Keratinocyte (primary cell): Measurements from ENCODE around the gene SLC16A4.

Experiments used
- EZH2 ChIP-seq: IDR thresholded peaks from one replicate; pipeline ENCODE4 v1.6.1; 2012; ENCODE audit warnings: inconsistent platforms, mild to moderate bottlenecking, low read length, moderate library complexity
- TF ChIP-seq, protein P1 (sequence below), 3 experiments: IDR thresholded peaks in 1 of 3; conservative IDR thresholded peaks in 1 of 3; optimal IDR thresholded peaks in 1 of 3; 2 replicates in 2 of 3; 3 replicates in 1 of 3; pipeline versions ENCODE3 to v1.5.1; 2011; ENCODE audit warnings: low read length in 3 of 3, mild to moderate bottlenecking in 3 of 3, moderate library complexity in 2 of 3, control low read depth in 1 of 3, inconsistent platforms in 1 of 3; ENCODE audit not compliant: insufficient read depth in 2 of 3; ENCODE audit errors: extremely low read depth in 1 of 3

DNA sequence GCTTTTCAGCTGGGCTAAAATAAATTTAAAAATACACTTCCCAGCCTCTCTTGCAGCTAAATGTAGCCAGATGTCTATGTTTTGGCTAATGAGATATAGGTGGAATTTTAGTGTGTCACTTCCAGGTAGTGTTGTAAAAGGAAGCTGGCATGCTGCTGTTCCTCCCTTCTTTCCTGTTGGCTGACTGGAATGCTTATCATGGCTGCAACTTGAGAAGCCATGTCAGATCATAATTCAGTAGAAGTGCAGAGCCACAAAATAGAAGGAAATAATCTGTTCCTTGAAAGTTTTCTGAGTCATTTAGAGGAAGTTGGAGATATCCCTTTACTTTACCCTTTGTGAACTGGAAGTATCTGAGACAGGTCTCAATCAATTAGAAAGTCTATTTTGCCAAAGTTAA lies 62.6 kb downstream of the SLC16A4 start:
- TF ChIP-seq, protein P1, sequence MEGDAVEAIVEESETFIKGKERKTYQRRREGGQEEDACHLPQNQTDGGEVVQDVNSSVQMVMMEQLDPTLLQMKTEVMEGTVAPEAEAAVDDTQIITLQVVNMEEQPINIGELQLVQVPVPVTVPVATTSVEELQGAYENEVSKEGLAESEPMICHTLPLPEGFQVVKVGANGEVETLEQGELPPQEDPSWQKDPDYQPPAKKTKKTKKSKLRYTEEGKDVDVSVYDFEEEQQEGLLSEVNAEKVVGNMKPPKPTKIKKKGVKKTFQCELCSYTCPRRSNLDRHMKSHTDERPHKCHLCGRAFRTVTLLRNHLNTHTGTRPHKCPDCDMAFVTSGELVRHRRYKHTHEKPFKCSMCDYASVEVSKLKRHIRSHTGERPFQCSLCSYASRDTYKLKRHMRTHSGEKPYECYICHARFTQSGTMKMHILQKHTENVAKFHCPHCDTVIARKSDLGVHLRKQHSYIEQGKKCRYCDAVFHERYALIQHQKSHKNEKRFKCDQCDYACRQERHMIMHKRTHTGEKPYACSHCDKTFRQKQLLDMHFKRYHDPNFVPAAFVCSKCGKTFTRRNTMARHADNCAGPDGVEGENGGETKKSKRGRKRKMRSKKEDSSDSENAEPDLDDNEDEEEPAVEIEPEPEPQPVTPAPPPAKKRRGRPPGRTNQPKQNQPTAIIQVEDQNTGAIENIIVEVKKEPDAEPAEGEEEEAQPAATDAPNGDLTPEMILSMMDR (optimal IDR thresholded peaks at IDR 0.05 in 1 of 3, IDR thresholded peaks at IDR 0.05 in 1 of 3, conservative IDR thresholded peaks at IDR 0.05 in 1 of 3; ENCODE audit: extremely low read depth in 1 of 3, insufficient read depth in 2 of 3, low read length in 3 of 3), result no peak
- no peak for TF ChIP-seq EZH2
